SK-N-DZ (cell line): Measurements from ENCODE around the gene CLCNKB. TPM values are rescaled to one million over a fixed set of nuclear protein-coding genes. Genes with fewer than 3 reads are reported as not detected.
"Not testable (repeated sequence)": the region's sequence is repeated elsewhere in the genome, so short reads cannot be mapped to it uniquely, and the experiment has no call there.

ENCODE experiments used
- DNase-seq: peaks from one replicate; pipeline ENCODE4 v3.0.0-alpha.2; 2015; ENCODE audit warnings: low spot score
- polyA plus RNA-seq, 2 experiments: library from polyadenylated mRNA; depleted of rRNA; stranded (reverse); fragments of >200 nt; gene quantifications; 2 replicates each; pipeline ENCODE4 v1.2.3, GENCODE V29; 2014

CLCNKB gene
- 0.65 TPM in 1 of 2 replicates, not detected in the other for polyA plus RNA-seq (2014; cell fraction: cytosol; rRNA removed)
- polyA plus RNA-seq (2014; cell fraction: nucleus; rRNA removed) = 0.12 TPM in 1 of 2 replicates, not detected in the other

- DNase-seq = no peak
Measured at GRCh38 chr1:16043521-16043920, at the start of gene CLCNKB. Gene CLCNKB, plus strand, starts transcription at chr1:16043782. Its CDS starts 711 bp downstream, at chr1:16044493.

DNA sequence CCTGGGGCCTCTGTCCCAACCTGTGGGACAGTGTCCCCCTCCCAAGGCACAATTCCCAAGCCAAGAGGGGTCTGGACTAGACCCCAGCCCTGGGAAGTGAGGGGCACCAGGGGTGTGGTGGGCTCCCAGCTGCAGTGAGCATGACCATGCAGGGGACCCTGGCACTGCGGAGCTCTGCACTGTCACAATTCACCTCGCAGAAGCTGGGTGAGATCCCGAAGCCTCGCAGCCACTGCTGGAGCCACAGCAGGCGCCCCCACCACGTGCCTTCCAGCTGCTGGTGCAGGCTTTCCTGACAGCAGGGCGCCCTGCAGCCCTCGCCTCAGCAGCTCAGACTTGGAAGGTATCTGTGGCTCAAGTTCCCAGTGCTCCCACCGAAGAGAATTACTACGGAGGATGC, 49.5 kb upstream of the CLCNKB start:
- no peak for DNase-seq

- DNase-seq = peak; percentile 36
Measured at GRCh38 chr1:15994590-15995351, 48.8 kb upstream of the CLCNKB start.

- no peak for DNase-seq
Measured at GRCh38 chr1:15997076-15997585, 46.5 kb upstream of the CLCNKB start.

GRCh38 chr1:15997637-15998280, 45.8 kb upstream of the CLCNKB start:
- no peak for DNase-seq

GRCh38 chr1:15998929-15999328, 44.7 kb upstream of the CLCNKB start:
- DNase-seq = no peak

GRCh38 chr1:16001274-16001673, 42.3 kb upstream of the CLCNKB start:
- DNase-seq = not testable (repeated sequence)

DNA sequence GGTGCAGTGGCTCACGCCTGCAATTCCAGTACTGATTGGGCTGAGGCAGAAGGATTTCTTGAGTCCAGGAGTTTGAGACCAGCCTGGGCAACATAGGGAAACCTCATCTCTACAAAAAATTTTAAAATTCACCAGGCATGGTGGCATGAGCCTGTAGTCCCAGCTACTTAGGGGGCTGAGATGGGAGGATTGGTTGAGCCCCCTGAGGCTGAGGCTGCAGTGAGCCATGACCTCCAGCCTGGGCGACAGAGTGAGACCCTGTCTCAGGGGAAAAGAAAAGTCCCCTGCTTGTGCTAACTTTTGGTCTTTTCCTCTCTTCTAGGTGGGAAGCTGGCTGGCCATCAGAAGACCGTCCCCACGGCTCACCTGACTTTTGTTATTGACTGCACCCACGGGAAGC, 38.0 kb upstream of the CLCNKB start:
- no peak for DNase-seq

DNA sequence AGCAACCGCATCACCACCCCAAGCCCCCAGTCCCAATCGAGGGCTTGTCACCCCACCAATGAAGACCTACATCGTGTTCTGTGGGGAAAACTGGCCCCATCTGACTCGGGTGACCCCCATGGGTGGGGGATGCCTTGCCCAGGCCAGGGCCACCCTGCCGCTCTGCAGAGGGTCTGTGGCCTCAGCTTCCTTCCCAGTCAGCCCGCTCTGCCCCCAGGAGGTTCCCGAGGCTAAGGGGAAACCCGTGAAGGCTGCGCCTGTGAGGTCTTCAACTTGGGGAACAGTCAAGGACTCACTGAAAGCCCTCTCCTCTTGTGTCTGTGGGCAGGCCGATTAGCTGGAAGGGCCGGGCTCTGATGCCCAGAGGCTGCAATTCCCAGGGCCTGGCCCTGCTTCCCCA, 37.6 kb upstream of the CLCNKB start:
- no peak for DNase-seq

GRCh38 chr1:16006552-16007485, 36.8 kb upstream of the CLCNKB start:
- no peak for DNase-seq

DNA sequence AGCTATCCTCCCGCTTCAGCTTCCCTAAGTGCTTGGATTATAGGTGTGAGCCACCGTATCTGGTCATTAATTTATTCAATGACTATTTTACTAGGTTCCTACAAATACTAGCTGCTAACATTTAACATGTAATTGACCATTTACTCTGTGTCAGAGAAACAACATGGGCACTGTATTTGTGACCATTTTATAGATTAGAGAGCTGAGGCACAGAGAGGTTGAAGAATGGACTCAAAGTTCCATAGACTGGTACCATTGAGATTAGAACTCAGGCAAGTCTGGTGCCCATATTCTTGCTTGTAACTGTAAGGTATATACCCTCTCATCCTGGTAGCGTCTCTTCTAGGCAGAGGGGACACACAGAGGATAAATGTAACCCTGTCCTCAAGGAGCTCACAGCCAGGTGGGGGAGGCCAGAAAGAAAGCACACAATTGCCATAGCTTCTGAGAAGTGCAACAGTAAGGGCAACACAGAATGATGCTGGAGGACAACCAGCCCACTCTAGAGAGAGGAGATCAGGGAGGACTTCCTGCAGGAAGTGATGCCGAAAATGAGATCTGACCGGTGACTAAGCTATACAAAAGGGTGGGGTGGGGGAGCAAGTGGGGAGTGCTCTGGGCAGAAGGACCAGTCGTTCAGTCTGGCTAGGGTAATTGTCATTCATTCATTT, 35.8 kb upstream of the CLCNKB start:
- DNase-seq = no peak

DNA sequence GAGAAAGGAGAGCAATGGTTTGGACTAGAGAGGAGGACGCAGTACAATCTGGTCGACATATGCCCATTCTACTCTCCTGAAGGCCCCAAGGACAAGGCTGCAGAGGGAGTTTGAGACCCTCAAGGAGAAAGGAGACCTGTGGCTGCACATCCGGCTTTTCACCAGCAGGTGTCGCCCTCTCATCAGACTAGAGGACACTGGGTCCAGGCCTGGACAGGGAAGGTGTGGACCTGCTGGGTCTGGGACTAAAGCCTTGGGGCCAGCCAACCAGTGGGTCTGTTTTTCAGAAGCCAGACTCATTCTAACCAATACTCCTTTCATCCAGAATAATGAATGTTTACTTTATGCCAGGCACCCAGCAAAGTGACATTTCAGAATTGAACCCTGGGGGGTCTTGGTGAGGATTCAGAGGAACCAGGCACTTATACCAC, 34.5 kb upstream of the CLCNKB start:
- DNase-seq = peak; percentile 65

- no peak for DNase-seq
Measured at GRCh38 chr1:16009678-16010077, 33.9 kb upstream of the CLCNKB start.

DNA sequence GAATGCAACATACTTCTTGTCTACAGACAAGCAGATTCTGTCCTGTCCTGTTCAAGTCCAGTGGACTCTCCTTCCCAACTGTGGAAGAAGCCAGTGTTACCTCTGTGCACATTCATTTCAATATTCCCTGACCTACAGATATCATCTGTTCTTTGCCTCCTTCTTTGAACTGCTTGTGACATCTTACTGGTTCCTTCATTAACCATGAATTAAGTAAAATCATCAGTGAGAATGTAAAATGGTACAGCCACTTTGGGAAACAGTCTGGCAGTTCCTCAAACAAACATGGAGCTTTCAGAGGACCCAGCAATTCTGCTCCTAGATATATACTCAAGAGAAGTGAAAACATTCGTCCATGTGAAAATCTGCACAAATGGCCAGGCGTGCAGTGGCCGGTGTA, 32.7 kb upstream of the CLCNKB start:
- no peak for DNase-seq

GRCh38 chr1:16011936-16012589, 31.5 kb upstream of the CLCNKB start:
- no peak for DNase-seq

DNA sequence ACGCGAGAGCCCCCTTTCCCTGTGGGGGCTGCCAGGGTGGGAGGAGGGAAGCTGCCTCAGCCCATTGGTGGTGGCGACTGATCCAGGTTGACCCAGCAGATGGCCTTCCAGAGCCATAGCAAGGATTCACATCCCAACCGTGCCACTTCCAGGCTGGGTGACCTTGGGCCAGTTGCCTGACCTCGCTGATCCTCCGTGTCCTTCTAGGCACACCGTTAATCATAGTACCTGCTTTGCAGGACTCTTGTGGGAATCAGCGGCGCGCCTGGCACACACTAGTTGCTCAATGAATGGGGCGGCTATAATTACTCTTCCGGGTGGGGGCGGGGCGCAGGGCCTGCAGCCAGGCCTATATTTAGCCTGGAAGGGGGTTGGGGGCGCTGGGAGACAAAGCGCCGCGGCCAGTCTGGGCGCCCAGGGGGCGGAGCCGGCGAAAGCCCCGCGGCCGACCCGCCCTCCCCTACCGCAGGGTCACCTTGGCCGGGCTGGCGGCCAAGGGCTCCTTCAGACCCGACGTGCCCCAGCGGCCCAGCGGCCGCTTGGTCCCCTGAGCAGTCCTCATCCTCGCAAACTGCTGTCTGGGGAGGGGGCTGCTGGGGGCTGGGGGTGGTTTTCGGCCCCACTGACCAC, 30.9 kb upstream of the CLCNKB start:
- no peak for DNase-seq

- no peak for DNase-seq
Measured at GRCh38 chr1:16013220-16013907, 30.2 kb upstream of the CLCNKB start.

DNA sequence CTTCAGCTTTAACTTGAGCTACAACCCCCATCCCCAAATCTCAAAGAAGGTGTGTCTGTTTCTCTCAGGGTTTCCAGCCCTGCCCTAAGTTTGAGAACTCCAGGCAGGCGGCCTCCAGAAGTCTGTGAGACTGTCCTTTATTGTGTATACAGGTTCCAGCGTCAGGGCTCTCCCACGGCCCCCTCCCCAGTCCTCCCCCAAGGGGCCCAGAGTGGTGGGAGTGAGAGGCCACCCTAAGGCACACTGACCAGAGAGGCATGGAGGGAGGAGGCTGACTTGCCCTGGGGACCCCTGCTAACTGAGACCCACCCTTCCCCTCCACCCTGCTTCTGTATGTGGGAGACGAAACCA, 29.7 kb upstream of the CLCNKB start:
- DNase-seq = no peak
